ELF-1 (cell line): ENCODE data around the gene DTNB.

ENCODE experiments used
- DNase-seq: peaks from one replicate; pipeline ENCODE4 v3.0.0-alpha.2; 2016; ENCODE audit warnings: low read depth, low spot score

DTNB gene

DNA sequence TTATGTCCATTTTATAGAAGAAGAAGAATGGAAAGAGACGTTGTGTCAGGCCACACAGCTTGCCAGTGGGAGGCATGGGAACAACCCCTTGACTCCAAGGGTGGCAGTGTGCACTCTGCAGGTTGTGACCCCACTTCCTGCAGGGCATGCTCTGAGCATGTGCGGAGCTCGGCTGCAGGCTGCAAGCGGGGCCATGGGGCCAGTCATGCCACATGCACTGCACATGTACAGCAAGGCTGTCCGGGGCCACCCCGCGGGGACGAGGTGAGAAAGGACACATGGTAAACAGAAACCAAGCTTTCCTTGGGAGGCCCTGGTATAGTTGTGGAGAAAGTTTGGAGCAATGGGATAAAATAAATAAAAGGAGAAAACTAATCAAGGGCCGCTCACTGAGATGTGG lies 284.2 kb downstream of the DTNB start:
- no peak for DNase-seq

DNA sequence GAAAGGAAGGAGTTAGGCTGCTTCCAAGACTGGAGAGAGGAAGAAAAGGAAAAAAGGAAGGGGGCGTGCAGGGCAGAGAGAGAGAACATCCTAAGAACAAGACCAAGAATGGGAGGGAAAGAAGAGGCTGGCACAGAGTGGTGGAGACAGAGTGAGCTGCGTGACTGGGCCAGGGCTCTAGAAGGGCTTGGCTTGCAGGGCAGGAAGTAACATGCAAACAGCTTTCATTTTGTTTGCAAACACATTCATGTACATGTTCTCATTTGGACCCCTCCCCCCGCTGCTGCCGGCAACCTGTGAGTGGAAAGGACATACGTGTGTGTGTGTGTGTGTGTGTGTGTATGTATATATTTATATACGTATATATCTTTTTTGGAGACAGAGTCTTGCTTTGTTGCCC lies 284.9 kb downstream of the DTNB start:
- no peak for DNase-seq

DNA sequence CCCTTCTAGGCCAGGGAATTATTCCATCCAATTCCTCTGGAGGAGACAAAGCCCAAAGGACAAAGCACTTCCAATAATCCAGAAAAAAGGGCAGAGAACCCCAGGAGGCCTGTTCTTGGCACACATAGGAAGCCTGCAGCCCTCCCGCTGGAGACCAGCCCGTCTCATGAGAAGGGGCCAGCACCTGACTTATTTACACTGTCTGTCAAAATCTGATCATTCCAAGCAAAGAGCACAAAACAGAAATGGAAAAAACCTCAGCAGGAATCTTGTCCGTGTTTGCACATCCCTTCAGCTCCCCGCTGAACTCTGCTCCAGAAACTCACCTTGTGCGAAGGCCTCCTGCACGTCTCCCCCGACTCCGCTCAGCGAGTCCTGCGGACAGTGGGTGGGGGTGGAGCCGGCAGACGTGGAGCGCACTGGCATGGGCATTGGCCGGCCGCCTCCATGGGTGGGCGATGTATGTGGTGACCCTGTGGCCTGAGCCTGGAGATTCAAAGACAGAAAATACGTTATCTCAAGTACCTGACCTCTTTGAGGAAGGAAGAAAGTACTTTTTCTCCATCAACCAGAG lies 285.4 kb downstream of the DTNB start:
- no peak for DNase-seq

DNA sequence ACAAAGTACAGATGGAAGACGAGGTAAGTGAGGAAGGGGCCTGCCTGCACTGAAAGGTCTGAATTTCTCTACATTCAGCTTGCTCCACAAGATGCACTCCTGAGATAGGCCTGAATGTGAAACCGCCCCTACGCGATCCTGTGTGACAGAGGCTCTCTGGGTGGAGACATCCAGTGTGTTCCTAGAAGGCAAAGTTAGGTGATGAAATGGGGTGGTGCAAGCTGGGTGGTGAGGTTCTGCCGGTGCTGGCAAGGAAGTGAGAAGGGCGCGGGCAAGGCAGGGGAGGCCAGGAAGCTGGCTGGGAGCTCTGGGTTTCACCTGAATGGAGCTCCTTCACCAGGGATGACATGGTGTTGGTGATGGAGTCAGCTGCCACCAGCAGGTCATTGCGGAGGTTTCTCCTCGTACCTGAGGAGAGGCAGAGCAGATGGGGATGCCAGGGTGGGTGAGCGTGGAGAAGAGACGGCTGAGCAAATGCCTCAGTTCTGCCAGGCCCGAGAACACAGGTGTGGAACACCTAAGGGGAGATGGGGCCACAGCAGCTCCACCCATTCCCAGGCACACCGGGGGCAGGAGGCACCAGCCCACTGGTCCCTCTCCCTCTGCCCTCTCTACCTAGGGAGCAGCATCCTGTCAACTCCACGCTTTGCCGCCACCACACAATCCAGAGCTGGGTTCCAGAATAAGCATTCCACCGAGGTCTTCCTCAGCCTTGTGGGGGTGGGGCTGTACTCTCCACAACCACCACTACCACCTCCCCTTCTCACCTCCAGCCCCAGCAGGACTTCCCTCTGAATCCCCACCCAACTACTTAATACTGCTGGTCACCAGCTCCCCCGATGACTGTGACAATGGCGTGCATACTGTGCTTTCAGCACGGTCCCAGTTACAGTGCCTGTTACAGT lies 286.2 kb downstream of the DTNB start:
- DNase-seq, result no peak

DNA sequence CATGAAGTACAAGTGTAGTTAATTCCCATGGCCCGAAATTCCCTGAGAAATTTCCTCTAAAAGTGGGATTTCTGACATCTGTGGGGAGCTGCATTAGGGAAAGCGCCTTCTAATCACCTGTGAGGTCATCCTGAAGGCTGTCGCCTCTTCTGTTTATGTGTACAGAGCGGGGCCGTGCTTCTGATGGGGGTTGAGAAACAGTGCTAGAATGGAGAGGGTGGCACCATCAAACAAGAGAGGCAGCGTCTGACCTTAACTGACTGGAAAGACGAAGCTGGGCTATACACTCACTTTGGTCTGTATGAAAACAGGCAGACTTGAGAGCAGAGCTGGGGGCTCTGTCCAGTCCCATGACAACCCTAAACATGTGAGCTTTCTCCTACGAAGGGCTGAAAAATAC lies 287.5 kb downstream of the DTNB start:
- DNase-seq, result no peak

DNA sequence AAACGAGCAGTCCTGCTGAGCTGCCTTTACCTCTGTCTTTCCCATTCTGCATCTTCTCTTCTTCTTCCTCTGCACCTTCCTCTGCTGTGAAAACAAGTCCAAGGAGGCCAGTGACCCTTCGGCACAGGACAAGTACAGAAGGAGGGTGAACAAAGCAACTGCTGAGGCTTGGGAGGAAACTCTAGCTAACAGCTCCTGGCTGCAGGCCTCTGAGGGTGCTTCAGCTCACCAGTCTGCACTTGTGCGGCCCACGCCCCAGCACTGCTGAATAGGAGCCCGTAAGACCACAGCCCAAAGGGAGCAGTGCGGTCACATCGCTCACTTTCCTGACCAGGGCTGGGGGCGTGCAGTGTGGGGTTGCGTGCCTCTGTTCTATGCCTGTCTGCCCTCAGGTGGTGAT lies 289.6 kb downstream of the DTNB start:
- no peak for DNase-seq

- DNase-seq, result no peak
Observed at GRCh38 chr2:25381502-25381901, 291.9 kb downstream of the DTNB start.

DNA sequence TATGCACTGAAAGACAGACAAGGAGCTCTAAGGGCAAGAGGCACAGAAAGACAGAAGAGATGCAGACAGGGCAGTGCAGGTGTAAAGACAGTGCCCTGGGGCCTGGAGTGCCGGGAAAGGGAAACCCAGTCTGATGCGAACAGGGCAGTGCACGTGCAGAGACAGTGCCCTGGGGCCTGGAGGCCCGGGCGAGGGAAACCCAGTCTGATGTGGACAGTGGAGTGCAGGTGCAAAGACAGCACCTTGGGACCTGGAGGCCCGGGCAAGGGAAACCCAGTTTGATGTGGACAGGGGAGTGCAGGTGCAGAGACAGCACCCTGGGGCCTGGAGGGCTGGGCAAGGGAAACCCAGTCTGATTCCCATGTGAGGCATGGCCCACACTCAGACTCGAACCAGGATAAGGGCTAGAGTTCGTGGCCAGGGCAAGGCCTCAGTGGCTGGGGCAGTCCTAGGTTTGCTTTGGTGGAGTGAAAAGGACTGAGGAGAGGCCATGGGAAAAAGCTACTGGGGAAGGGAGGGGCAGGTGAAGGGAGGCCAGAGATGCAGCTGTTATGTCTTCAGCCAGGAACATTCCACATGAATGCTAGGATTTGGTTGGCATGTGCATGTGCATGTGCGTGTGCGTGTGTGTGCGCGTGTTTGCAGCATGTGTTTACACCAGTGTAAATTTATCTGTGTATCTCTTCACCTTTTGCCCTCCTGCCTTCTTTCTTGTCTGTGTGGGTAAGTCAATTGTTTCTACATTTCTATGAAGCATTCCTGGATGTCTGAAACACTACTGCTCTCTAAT lies 292.6 kb downstream of the DTNB start:
- DNase-seq, result no peak

DNA sequence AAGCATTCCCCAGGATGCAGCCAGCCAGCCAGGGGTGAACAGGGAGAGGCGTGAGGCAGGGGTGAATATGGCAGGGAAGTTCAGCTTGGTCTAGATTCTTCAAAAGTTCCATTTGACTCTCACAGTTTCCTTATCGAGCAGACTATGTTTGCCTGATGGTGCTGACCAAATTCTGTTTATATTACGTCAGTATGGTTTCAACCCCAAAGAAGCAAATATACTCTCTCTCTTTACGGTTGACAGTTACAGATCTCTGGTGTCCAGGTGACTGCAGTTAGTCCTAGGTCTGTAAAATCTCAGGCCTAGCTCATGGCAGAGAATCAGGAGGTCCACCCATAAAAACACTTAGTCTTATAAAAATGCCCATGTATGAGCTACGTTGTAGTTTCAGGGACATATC lies 293.4 kb downstream of the DTNB start:
- DNase-seq, result no peak

DNA sequence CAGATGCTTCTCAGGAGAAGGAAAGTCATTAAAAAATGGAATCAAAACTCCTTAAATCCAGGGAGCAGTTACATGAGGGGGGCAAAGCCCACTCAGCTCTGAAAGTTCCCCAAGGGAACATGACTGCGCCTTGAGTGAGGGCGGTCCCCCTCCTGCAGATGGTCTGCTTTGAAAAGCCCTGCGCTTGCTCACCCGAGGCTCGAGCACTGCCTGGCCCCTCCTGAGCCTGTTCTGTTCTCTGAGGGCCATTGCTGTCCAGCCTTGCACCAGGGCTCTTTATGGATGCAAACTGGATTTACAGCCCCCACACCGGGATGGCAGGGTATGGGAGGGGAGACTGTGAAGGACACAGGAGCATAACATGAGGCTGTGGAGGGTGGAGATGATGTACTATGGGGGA lies 293.8 kb downstream of the DTNB start:
- no peak for DNase-seq

- no peak for DNase-seq
Observed at GRCh38 chr2:25378731-25379490, 294.5 kb downstream of the DTNB start.

DNA sequence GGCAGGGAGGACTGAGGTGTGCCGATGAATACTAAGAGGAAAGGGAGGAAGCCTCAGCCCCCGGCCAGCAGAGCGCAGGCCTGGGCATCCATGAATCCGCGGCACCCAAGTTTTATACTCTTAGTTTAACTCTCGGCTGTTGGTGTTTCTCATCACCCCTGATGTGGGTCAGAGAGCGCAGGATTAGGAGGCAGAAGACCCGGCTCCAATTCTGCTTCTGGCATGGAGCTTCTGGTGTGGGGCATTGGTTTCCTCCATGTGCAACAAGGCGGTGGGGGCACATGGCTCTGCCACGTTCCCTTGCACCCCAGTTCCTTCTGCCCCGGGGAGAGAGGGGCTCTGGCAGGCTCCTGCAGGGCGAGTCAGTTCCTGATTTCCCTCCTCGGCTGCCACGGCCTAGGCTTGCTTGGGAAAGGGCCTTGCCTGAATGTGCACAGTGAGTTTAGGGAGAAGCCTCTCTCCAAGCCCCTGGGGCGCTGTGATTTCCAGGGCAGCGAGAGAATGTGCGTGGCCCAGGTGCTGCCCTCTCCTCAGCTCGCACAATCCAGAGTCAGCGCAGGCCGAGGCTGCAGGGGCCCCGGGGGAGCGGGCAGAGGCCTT lies 295.5 kb downstream of the DTNB start:
- DNase-seq, result no peak

DNA sequence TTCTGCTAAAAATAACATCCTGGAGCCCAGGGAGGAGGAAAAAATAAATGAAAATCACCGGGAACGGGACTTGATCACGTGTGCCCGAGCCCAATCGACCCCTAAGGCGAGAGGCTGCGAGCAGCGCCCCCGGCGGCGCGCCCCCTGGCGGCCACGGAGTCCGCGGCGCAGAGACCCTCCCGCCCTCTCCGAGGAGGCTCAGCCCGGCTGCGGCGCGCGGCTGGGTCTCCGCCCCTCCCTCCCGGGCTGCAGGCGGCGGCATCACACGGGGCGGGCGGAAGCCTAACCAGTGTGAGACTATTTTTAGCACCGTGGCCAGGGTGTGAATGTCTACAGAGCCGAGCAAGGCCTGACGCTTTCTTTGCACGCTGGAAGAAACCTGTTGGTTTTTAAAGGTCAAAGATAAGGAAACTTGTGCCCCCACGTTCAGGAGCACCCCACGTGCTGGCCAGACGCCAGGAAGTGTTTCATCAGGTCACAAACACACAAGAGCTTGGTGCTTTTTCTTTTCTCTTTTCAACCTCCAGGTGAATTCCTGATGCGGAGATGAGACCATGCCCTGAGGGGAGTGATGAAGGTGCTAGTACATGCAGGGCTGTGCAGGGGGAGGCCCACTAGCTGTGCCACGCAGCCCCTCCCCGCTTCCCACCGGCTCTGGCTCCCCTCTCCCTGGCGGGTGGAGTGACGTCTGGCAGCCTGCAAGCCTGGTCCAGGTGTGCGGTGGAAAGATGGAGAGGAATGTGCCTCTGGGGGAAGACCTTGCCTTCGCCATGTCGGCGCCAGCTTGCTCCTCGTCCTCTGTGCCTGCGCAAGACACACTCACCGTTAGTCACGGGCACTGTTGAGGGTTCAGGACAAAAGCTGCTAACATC lies 296.4 kb downstream of the DTNB start:
- peak; percentile 95 for DNase-seq

- no peak for DNase-seq
Observed at GRCh38 chr2:25375989-25376545, 297.3 kb downstream of the DTNB start.

- DNase-seq, result no peak
Observed at GRCh38 chr2:25375371-25375988, 297.9 kb downstream of the DTNB start.

DNA sequence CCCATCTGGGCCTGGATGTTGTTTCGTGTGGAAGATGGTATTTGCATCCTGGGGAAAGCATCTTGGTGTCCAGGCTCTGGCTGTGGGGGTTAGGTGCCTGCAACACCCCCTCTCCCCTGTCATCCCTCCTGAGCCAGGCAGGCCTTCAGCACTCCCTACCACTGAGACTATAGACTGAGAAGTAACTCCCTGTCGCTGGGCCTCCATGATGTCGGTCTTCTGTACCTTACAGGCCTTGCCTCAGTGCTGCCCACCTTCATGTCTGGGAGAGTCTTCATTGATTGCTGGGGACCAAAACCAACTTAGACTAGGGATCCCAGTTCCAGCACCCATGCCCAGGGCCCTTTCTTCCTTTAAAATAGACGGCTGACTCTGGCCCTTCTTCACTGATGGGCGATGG lies 298.6 kb downstream of the DTNB start:
- no peak for DNase-seq

DNA sequence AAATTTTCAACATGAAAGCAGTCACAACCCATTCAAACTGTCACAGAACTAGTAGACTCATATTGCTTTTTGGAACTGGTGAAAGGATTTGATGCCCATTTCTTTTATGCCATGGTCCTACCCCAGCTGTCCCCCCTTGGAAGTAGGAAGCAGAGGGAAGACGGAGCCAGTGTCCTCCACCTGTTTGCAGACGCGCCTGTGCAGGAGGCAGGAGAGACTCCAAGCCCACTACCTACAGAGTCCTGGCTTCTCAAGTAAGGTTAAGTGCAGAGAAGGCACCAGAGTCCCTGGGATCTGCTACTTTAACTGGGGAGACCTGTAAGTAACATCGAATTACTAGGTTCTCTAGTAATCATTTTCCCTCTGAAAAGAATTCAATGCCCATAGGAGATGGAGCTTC lies 299.0 kb downstream of the DTNB start:
- no peak for DNase-seq

- no peak for DNase-seq
Observed at GRCh38 chr2:25373269-25373981, 300.0 kb downstream of the DTNB start.
